ENCODE data around the gene S100A9.

DNA sequence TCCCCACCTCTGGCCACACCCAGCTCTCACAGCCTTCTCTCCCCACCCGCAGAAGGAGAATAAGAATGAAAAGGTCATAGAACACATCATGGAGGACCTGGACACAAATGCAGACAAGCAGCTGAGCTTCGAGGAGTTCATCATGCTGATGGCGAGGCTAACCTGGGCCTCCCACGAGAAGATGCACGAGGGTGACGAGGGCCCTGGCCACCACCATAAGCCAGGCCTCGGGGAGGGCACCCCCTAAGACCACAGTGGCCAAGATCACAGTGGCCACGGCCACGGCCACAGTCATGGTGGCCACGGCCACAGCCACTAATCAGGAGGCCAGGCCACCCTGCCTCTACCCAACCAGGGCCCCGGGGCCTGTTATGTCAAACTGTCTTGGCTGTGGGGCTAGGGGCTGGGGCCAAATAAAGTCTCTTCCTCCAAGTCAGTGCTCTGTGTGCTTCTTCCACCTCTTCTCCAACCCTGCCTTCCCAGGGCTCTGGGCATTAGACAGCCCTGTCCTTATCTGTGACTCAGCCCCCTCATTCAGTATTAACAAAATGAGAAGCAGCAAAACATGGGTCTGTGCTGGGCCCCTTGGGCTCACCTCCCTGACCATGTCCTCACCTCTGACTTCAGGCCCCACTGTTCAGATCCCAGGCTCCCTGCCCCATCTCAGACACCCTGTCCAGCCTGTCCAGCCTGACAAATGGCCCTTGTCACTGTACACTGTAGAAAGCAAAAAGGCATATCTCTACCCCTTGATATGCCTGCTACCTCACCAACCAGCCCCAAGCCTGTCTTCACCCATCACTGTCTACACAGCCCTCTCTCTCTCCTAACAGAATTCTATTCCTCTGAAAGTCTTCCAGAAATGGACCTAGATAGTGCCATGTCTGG lies 3.2 kb downstream of the S100A9 start:
- TF ChIP-seq, protein P1, sequence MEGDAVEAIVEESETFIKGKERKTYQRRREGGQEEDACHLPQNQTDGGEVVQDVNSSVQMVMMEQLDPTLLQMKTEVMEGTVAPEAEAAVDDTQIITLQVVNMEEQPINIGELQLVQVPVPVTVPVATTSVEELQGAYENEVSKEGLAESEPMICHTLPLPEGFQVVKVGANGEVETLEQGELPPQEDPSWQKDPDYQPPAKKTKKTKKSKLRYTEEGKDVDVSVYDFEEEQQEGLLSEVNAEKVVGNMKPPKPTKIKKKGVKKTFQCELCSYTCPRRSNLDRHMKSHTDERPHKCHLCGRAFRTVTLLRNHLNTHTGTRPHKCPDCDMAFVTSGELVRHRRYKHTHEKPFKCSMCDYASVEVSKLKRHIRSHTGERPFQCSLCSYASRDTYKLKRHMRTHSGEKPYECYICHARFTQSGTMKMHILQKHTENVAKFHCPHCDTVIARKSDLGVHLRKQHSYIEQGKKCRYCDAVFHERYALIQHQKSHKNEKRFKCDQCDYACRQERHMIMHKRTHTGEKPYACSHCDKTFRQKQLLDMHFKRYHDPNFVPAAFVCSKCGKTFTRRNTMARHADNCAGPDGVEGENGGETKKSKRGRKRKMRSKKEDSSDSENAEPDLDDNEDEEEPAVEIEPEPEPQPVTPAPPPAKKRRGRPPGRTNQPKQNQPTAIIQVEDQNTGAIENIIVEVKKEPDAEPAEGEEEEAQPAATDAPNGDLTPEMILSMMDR (IDR thresholded peaks at IDR 0.05; ENCODE audit: poor library complexity): no peak
- TF ChIP-seq EZH2phosphoT487 (IDR thresholded peaks at IDR 0.05; ENCODE audit: low read depth, severe bottlenecking, unreplicated experiment): no peak
